ENCODE data around the gene UROC1.

UROC1 gene

GRCh38 chr3:126456766-126457388, 60.7 kb downstream of the UROC1 start:
- no peak for DNase-seq

- DNase-seq: no peak
Observed at GRCh38 chr3:126456211-126456610, 61.4 kb downstream of the UROC1 start.

DNA sequence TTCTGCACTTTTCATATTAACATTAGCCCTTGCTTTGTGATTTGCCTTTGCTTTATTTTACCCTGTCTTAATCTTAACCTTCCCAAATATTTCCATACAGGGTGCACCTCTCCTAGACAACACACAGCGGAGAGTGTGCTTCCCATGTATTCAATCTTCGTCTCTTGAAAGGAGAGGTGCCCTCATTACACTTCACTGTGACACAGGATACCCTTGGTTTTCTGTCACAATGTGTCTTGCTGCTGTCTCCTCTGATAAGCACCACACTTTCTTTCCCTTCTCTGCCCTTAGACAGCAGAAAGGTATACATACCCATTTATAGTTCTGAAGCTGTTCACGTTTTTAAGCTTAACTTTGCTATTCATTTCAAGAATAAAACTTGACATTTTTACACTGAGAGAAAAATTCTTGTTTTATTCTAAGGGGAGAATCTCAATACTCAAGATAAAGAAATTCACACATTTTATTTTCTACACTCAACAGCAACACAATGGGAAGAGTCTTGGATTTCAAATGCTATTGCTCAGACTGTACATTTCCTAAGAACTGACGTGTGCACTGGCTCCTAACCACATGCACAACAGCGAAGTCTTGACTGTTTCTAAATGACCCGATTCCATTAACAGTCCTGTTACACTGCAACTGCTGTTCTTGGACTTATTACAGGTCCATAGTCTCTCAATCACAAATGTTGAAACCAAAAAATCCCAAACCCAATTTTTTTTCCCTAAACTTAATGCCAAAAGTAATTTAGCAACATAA, 63.0 kb downstream of the UROC1 start:
- DNase-seq: no peak

DNA sequence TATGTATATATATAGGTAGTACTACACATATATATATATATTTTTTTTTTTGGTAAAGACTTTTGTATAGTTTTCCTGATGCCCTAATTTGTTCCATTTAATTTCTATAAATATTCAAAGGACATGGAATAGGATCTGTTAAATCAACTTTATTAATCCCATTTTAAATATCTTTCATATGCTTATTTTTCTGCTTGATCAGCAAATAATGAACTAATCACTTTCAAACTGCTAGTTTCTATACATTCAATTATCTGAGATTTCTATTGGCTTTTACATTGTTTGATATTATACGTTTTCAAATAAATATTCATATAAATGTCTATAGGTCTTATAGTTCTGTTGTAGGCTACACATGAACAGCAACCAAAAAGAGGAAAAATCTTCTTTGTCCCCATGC, 63.5 kb downstream of the UROC1 start:
- DNase-seq: no peak

DNA sequence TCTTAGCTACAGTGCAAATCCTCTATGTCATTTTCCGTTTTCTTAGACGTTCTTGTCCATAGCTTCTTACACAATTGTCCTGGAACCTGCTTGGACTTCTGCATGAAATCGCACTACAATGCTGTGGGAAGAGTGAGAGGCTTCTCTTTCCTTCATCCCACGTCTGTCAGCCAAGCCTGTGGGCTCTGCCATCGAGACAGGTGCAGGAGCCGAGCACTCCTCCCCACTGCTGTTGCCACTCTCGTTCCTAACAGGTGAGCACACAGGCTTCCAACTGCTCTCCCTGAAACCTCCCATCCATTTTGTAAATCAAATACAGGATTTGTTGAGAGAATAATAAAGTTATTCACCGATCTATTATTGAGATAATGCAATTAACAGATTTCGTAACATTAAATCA, 65.4 kb downstream of the UROC1 start:
- DNase-seq: no peak

GRCh38 chr3:126451511-126451910, 66.1 kb downstream of the UROC1 start:
- no peak for DNase-seq

- DNase-seq: no peak
Observed at GRCh38 chr3:126450744-126451143, 66.8 kb downstream of the UROC1 start.

- DNase-seq: no peak
Observed at GRCh38 chr3:126450219-126450618, 67.4 kb downstream of the UROC1 start.

- DNase-seq: no peak
Observed at GRCh38 chr3:126449621-126450051, 67.9 kb downstream of the UROC1 start.

DNA sequence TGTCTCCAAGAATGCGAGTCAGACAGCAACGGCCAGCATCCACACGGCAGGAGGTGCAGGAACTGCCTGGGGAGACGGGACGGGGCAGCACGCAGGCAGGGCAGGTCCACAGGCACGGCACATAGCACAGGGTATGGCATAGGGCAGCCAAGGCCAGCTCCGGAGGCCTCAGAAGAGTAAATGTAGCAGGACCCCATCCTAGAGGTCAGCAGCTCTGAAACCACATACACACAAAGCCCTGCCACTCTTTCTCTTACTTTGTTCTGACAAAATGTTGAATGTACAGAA, 68.7 kb downstream of the UROC1 start:
- no peak for DNase-seq

- no peak for DNase-seq
Observed at GRCh38 chr3:126448136-126448892, 69.3 kb downstream of the UROC1 start.

- DNase-seq: no peak
Observed at GRCh38 chr3:126447456-126448106, 70.0 kb downstream of the UROC1 start.

- no peak for DNase-seq
Observed at GRCh38 chr3:126446791-126447190, 70.8 kb downstream of the UROC1 start.

DNA sequence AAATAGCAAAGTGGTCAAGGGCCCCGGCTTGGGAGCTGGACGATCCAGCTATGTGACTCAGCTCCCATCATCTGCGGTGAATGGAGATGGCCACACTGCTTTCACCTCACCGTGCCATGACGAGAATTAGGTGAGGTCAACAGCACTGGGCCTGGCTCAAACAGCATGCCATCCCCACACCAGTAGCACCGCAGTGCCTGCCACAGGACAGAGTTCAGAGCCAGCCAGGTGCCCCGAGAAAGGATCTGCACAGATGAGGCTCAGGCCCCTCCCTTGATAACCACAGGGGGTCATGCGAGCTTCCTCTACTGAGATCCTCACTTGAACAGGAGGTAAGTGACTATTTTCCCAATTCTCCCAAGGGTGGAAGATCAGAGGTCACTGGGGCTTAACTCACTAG, 71.3 kb downstream of the UROC1 start:
- no peak for DNase-seq

DNA sequence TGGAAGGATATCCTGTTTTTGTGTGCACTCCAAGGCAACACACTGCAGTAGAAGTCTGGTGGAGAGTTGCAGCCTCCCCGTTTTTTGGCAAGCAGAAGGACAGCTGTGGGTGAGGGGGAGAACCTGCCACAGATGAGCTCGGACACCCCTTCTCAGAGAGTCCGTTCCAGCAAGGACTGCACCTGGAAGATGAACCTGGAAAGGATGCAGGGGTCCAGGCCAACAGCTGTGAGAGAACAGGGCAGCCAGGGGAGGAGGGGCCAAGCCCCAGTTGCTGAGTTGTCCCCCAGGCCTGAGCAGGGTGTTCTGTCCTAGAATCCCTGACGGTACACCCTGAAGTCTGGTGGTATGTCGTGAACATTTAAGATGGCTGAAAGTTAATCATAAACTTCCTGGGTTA, 72.1 kb downstream of the UROC1 start:
- no peak for DNase-seq

- no peak for DNase-seq
Observed at GRCh38 chr3:126442856-126443242, 74.7 kb downstream of the UROC1 start.

- DNase-seq: no peak
Observed at GRCh38 chr3:126442094-126442855, 75.3 kb downstream of the UROC1 start.

DNA sequence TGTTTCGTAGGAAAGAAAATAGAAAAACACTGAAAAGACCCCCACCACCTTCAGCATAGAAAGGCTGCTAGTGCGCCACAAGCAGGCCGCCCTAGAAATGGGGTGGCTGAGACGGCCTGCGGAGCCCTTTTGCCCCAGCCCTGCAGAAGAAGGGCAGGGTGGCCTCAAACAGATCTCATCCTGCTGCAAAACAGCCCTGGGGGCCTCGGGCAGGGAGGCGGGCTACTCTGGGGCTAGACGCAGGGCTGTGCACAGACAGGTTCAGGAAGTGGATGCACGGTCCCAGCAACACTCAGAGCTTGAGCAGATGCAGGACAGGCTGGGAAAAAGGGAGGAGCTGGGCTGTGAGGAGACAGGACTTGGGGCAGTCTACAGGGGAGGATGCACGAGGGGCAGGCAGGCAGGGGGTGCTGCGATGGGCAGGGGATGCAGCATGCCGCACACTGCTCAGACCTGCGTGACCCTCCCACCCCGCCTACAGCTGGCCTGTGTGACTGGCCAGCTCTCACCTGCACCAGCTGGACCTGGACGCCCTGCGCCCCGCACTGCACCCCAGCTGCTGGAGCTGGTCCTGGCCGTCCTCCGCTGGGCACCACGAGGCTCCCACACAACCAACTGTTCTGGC, 76.2 kb downstream of the UROC1 start:
- no peak for DNase-seq

DNA sequence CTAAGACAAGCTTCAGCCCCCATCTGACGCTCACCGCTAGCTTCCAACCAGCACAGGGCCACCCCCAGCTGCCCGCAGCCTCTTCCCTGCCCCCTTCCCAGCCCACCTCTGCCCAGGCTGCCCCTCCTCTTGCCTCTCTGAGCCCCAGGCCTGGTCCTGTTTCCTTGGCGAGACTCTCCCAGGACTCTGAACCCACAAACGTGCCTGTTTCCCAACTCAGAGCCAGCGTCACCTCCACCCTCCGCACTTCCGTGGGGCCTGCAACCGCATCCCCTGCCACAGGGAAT, 76.9 kb downstream of the UROC1 start:
- no peak for DNase-seq

GRCh38 chr3:126439968-126440708, 77.4 kb downstream of the UROC1 start:
- DNase-seq: no peak

DNA sequence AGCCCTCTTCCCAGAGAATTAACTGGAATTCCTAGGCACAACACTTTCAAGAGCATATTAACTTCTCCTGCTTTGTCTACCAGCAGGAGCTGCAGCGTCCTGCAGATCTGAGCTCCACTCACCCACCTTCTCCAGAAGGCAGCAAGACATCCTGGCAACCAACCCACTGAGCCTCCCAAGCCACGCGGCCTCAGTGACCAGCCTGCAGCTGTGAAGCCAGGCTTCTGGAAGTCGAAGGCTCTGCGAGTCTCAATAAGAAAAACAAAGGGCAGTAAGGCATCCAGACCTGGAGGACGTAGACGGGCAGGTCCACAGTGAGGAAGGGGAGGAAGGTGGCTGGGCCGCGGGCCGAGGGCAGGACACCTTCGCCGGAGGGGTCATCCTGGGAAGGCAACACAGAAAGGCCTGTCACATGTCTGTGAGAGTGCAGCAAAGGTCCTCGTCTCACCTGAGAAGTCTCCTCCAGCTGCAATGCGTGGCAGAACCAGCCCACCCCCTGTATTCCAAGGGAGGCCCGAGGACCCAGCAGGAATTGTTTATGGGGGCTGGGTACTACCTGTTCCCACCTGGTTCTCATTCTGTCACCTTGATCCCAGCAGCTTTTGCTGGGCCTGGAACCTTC, 78.1 kb downstream of the UROC1 start:
- no peak for DNase-seq

All from T-helper 9 cell (primary cell).